HepG2 (cell line): ENCODE data around the gene ANAPC2. TPM values are rescaled to one million over a fixed set of nuclear protein-coding genes. Genes with fewer than 3 reads are reported as not detected.
A peak's percentile ranks its signal among the peaks of the same experiment; 100 is the strongest.

Source experiments
- ATAC-seq: fragments of 200-7000 bp; cut with Tn5 transposase; 3 replicates; pipeline ENCODE4 v1.9.1; 2020; ENCODE audit warnings: mild to moderate bottlenecking, moderate library complexity
- BruUV-seq: library from RNA; stranded (reverse); fragments of 400-500 nt; replicated peaks from 2 replicates; lab custom pipeline; 2021; lab: Mats Ljungman, UMichigan
- CTCF ChIA-PET: fragments of 300-600 bp; formaldehyde crosslinking; extraction: SDS; loops from one replicate; lab custom pipeline; 2021; ENCODE audit warnings: low total read pairs, inconsistent platforms, low intra/inter-chr PET ratio; lab: Yijun Ruan, JAX
- POLR2A ChIA-PET: fragments of 350-600 bp; sonication (Branson Sonifier 250); formaldehyde crosslinking; loops from one replicate; lab custom pipeline; 2020; ENCODE audit warnings: antibody characterized with exemption, inconsistent platforms; lab: Yijun Ruan, JAX
- DNase-seq: peaks from one replicate; pipeline ENCODE4 v3.0.0-alpha.2; 2015; ENCODE audit warnings: low spot score
- FAIRE-seq: peaks from 3 replicates; lab custom pipeline; 2011; peaks lifted over from hg19 to GRCh38; lab: Jason Lieb, UNC
- H2AFZ ChIP-seq: one replicate; pipeline ENCODE4 v1.6.1; 2011; ENCODE audit warnings: low read length, inconsistent platforms
- H3K27ac ChIP-seq: fragments of 300-600 bp; 3 replicates; pipeline ENCODE4 v1.8.0; 2011; ENCODE audit warnings: mixed run types, mild to moderate bottlenecking, mixed read lengths, low read length, inconsistent platforms; ENCODE audit not compliant: insufficient read depth; ENCODE audit errors: extremely low read length
- H3K27me3 ChIP-seq, 2 experiments: fragments of 200-600 bp in 1 of 2; 2 replicates in 1 of 2; 3 replicates in 1 of 2; pipeline versions ENCODE4 v1.6.0 to v1.8.0; 2011; ENCODE audit warnings: low read length in 2 of 2, mild to moderate bottlenecking in 2 of 2, moderate library complexity in 2 of 2, inconsistent platforms in 1 of 2; ENCODE audit not compliant: insufficient read depth in 2 of 2, control insufficient read depth in 1 of 2
- H3K36me3 ChIP-seq, 2 experiments: fragments of 200-600 bp in 1 of 2; replicated peaks in 1 of 2; 2 replicates in 1 of 2; 3 replicates in 1 of 2; pipeline versions ENCODE4 v1.5.1 to v1.8.0; 2011; ENCODE audit warnings: low read length in 2 of 2, inconsistent platforms in 1 of 2; ENCODE audit not compliant: insufficient read depth in 2 of 2, control insufficient read depth in 1 of 2
- H3K4me1 ChIP-seq: 2 replicates; pipeline ENCODE4 v1.5.1; 2012; ENCODE audit warnings: low read length, inconsistent platforms; ENCODE audit not compliant: insufficient read depth
- H3K4me2 ChIP-seq: 2 replicates; pipeline ENCODE4 v1.6.0; 2011; ENCODE audit warnings: low read depth, low read length, inconsistent platforms
- H3K4me3 ChIP-seq, 3 experiments: fragments of 200-600 bp in 1 of 3; sonication (generic), shearing (Covaris generic) in 1 of 3; replicated peaks in 1 of 3; 2 replicates each; pipeline ENCODE4 v1.5.1; 2011 to 2016; ENCODE audit warnings: low read length in 3 of 3, inconsistent platforms in 2 of 3, low read depth in 2 of 3, mild to moderate bottlenecking in 2 of 3, control low read depth in 1 of 3, mixed read lengths in 1 of 3; ENCODE audit not compliant: insufficient read depth in 1 of 3
- H3K79me2 ChIP-seq: one replicate; pipeline ENCODE4 v1.6.1; 2011; ENCODE audit warnings: low read length, inconsistent platforms; ENCODE audit not compliant: insufficient read depth
- H3K9ac ChIP-seq: 2 replicates; pipeline ENCODE4 v1.6.0; 2011; ENCODE audit warnings: mild to moderate bottlenecking, low read depth, low read length, inconsistent platforms; ENCODE audit not compliant: insufficient read depth
- H3K9me3 ChIP-seq: 2 replicates; pipeline ENCODE4 v1.5.1; 2012; ENCODE audit warnings: mild to moderate bottlenecking, low read length
- H4K20me1 ChIP-seq: 2 replicates; pipeline ENCODE4 v1.6.0; 2011; ENCODE audit warnings: inconsistent platforms, mild to moderate bottlenecking, low read length, moderate library complexity; ENCODE audit not compliant: insufficient read depth
- BATF2 ChIP-seq: sonication (generic); formaldehyde crosslinking; IDR thresholded peaks from 2 replicates; pipeline ENCODE4 v1.8.0; 2022; ENCODE audit warnings: mild to moderate bottlenecking, missing genetic modification reagents, moderate library complexity
- FOXA1 ChIP-seq, 2 experiments: fragments of 450-650 bp in 1 of 2; sonication (generic) in 1 of 2; formaldehyde crosslinking in 1 of 2; IDR thresholded peaks; 2 replicates each; pipeline versions ENCODE4 v1.4.0 to v1.6.1; 2016 to 2020; ENCODE audit warnings: missing genetic modification reagents in 1 of 2
- GTF3A ChIP-seq: sonication (generic); formaldehyde crosslinking; conservative IDR thresholded peaks from 2 replicates; pipeline ENCODE4 v1.4.0; 2020; ENCODE audit warnings: mild to moderate bottlenecking, missing genetic modification reagents
- NR2F6 ChIP-seq, 2 experiments: IDR thresholded peaks; 2 replicates each; pipeline ENCODE4 v1.6.1; 2016; ENCODE audit warnings: antibody characterized with exemption in 1 of 2, mild to moderate bottlenecking in 1 of 2
- SAP130 ChIP-seq: IDR thresholded peaks from 2 replicates; pipeline ENCODE4 v1.6.1; 2016; ENCODE audit warnings: low read depth
- SRF ChIP-seq: IDR thresholded peaks from 2 replicates; pipeline ENCODE4 v1.6.1; 2011; ENCODE audit warnings: mild to moderate bottlenecking, low read depth, low read length, moderate library complexity
- ZNF276 ChIP-seq: sonication (generic); formaldehyde crosslinking; IDR thresholded peaks from 2 replicates; pipeline ENCODE4 v1.4.0; 2020; ENCODE audit warnings: mild to moderate bottlenecking, low read depth, missing genetic modification reagents
- WGBS: methylation state at CpG from one replicate; pipeline ENCODE4 v1.1.6; 2017; ENCODE audit warnings: low lambda C conversion rate; 5-methylcytosine and 5-hydroxymethylcytosine counted together
- in situ Hi-C: cut with HindIII; loops from 2 replicates; pipeline ENCODE4 v1.10.0; 2017; ENCODE audit warnings: low pct_unique_long_range_greater_than_20kb; ENCODE audit not compliant: extremely low pct_ligation_motif_present
- intact Hi-C: fragments of 100-400 bp; cut with micrococcal nuclease; formaldehyde crosslinking; loops from one replicate; pipeline ENCODE4 v1.10.0; 2022; ENCODE audit not compliant: unreplicated experiment
- polyA plus RNA-seq, 8 experiments: library from polyadenylated mRNA; depleted of rRNA in 3 of 8; stranded (reverse) in 7 of 8; unstranded in 1 of 8; fragments of >200 nt; fragmentation: Illumina TruSeq in 4 of 8; extraction: Trizol in 4 of 8; gene quantifications; 2 replicates each; pipeline versions ENCODE4 v1.2.1 to v1.2.3, GENCODE V29; 2011 to 2016; ENCODE audit warnings: low read depth in 4 of 8, missing spikeins in 1 of 8, mixed read lengths in 1 of 8; ENCODE audit not compliant: insufficient read depth in 1 of 8
- total RNA-seq, 5 experiments: library from RNA; depleted of rRNA; stranded (reverse); fragments of >200 nt; fragmentation: Illumina TruSeq; extraction: Trizol; gene quantifications; 2 replicates each; pipeline ENCODE4 v1.2.3, GENCODE V29; 2016; ENCODE audit warnings: low read depth in 1 of 5
- TF ChIP-seq, protein P1 (sequence below): sonication (generic); formaldehyde crosslinking; IDR thresholded peaks from 2 replicates; pipeline ENCODE4 v1.5.1; 2020; ENCODE audit warnings: mild to moderate bottlenecking, missing genetic modification reagents, borderline replicate concordance
- TF ChIP-seq, protein P2 (sequence below): IDR thresholded peaks from 2 replicates; pipeline ENCODE4 v1.4.0; 2020; ENCODE audit warnings: mild to moderate bottlenecking, missing genetic modification reagents

ANAPC2 gene
- total and polyA plus RNA-seq, 2 of the 13 experiments (the other 11 are each of a cell fraction or from before 2014, with no cell fraction given): 12.3 to 15.4 TPM

GRCh38 chr9:137128158-137128861 is 60.0 kb downstream of the ANAPC2 start (continued):
- TF ChIP-seq ZNF276 (CRISPR knock-in tag) (0 out of 2 replicates have a peak, but pooled peaks have one; percentile 71), BATF2 (CRISPR knock-in tag) (0 out of 2 replicates have a peak, but pooled peaks have one; percentile 4)
- TF ChIP-seq, protein P1, sequence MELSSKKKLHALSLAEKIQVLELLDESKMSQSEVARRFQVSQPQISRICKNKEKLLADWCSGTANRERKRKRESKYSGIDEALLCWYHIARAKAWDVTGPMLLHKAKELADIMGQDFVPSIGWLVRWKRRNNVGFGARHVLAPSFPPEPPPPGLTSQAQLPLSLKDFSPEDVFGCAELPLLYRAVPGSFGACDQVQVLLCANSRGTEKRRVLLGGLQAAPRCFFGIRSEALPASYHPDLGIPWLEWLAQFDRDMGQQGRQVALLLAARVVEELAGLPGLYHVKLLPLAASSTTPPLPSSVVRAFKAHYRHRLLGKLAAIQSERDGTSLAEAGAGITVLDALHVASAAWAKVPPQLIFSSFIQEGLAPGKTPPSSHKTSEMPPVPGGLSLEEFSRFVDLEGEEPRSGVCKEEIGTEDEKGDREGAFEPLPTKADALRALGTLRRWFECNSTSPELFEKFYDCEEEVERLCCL (CRISPR knock-in tag): no peak
- TF ChIP-seq, all 625 proteins: peak for 15

GRCh38 chr9:137127301-137128157 is 60.8 kb downstream of the ANAPC2 start:
- no TSS peak for BruUV-seq
- no peak overlapping the region for H2AFZ ChIP-seq
- intact Hi-C loops: no loop called here
- ChIA-PET POLR2A (interaction anchor here (0.6 to 2.2 kb wide), 16 partner anchors 11 to 149 kb away, joined by 3 to 16 read pairs (median 4); partner anchors contain the start of genes ENTPD2, MAN1B1, RNF224 and SSNA1), CTCF (no interaction called here)
- peak overlapping the region; percentile 98 for H3K4me2 ChIP-seq
- H3K36me3 ChIP-seq: no peaks in the 10 kb centered on the region
- peak overlapping the region; percentile 80 for H3K9ac ChIP-seq
- DNase-seq (peak; percentile 65), FAIRE-seq (peak; percentile 57), ATAC-seq (peak; percentile 6; the same call in 2 of the 3 replicates)
- H3K27me3 ChIP-seq: no peaks in the 10 kb centered on the region
- WGBS: 3% methylated on average over 24 of the region's 24 CpGs
- in situ Hi-C loops: no loop called here
- no peaks in the 10 kb centered on the region for H3K9me3 ChIP-seq
- peaks cover 19% of the 10 kb centered on the region for H3K79me2 ChIP-seq
- H4K20me1 ChIP-seq: peaks cover 5% of the 10 kb centered on the region; the same call in 1 of the 2 replicates
- H3K4me3 ChIP-seq: peak overlapping the region; percentile 75 to 90 (median 85)
- peaks cover 27% of the 10 kb centered on the region for H3K4me1 ChIP-seq
- H3K27ac ChIP-seq: peak overlapping the region; percentile 82
- TF ChIP-seq NR2F6 (IDR thresholded peaks at IDR 0.05): 0 out of 2 replicates have a peak, but pooled peaks have one; percentile 6
- TF ChIP-seq NR2F6 (CRISPR knock-in tag; IDR thresholded peaks at IDR 0.05): no peak
- TF ChIP-seq SRF: 0 out of 2 replicates have a peak, but pooled peaks have one; percentile 17
- TF ChIP-seq, protein P2, sequence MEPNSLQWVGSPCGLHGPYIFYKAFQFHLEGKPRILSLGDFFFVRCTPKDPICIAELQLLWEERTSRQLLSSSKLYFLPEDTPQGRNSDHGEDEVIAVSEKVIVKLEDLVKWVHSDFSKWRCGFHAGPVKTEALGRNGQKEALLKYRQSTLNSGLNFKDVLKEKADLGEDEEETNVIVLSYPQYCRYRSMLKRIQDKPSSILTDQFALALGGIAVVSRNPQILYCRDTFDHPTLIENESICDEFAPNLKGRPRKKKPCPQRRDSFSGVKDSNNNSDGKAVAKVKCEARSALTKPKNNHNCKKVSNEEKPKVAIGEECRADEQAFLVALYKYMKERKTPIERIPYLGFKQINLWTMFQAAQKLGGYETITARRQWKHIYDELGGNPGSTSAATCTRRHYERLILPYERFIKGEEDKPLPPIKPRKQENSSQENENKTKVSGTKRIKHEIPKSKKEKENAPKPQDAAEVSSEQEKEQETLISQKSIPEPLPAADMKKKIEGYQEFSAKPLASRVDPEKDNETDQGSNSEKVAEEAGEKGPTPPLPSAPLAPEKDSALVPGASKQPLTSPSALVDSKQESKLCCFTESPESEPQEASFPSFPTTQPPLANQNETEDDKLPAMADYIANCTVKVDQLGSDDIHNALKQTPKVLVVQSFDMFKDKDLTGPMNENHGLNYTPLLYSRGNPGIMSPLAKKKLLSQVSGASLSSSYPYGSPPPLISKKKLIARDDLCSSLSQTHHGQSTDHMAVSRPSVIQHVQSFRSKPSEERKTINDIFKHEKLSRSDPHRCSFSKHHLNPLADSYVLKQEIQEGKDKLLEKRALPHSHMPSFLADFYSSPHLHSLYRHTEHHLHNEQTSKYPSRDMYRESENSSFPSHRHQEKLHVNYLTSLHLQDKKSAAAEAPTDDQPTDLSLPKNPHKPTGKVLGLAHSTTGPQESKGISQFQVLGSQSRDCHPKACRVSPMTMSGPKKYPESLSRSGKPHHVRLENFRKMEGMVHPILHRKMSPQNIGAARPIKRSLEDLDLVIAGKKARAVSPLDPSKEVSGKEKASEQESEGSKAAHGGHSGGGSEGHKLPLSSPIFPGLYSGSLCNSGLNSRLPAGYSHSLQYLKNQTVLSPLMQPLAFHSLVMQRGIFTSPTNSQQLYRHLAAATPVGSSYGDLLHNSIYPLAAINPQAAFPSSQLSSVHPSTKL (CRISPR knock-in tag): no peak
- peak; percentile 29; the same call in 1 of the 2 replicates for TF ChIP-seq SAP130
- TF ChIP-seq GTF3A (CRISPR knock-in tag): 0 out of 2 replicates have a peak, but pooled peaks have one; percentile 13
- no peak for TF ChIP-seq FOXA1 (IDR thresholded peaks at IDR 0.05)
- TF ChIP-seq FOXA1 (CRISPR knock-in tag; IDR thresholded peaks at IDR 0.05): 0 out of 2 replicates have a peak, but pooled peaks have one; percentile 4
